HG03280 (cell line): Measurements from ENCODE around the gene PAIP2.
"Not testable (repeated sequence)": the region's sequence is repeated elsewhere in the genome, so short reads cannot be mapped to it uniquely, and the experiment has no call there.

Experiments
- ATAC-seq: cut with Tn5 transposase; IDR thresholded peaks from one replicate; pipeline ENCODE4 v1.9.1; 2021; ENCODE audit warnings: mild to moderate bottlenecking, moderate library complexity; ENCODE audit not compliant: unreplicated experiment

Gene PAIP2

DNA sequence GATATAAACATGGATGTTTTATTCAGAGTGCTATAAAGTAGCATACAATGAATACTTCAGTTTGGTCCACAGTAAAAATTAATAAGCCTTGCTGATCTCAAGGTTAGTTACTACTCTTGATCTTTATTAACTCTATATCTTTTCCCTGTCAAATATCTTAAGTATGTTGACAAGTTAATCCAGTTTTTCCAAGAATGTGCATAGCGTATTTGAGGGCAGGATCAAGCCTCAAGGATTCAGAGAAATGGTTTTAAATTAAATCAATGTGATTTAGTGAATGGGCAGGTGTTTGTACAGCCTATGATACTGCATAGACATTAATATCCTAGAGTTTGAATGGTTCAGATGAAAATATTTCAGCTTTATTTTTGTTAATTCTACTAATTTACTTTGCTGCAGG, 27.4 kb upstream of the PAIP2 start:
- no peak for ATAC-seq

DNA sequence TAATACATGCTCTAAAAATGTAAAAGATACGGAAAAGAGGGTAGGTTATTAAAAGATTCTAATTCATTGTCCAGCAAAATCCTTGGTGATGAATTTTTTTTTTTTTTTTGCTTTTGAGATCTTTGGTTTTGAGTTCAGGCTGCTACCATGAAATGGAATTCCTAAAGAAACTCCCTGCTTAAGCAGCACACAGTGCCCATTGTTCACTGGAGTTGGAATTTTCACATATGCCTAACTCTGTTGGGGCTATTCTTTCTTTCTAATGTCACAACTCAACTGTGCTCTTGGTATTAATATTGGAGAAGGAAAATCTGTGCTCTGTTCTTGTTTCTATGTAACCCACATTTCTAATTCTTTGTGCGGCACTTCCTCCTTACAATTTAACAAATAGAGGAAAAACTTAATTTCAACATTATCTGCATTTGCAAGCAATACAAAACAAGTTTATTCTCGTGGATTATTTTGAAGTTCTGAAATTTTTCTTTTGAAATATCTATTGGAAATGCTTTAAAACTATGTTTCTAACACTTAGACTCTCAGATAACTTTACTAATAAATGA, 26.5 kb upstream of the PAIP2 start:
- no peak for ATAC-seq

DNA sequence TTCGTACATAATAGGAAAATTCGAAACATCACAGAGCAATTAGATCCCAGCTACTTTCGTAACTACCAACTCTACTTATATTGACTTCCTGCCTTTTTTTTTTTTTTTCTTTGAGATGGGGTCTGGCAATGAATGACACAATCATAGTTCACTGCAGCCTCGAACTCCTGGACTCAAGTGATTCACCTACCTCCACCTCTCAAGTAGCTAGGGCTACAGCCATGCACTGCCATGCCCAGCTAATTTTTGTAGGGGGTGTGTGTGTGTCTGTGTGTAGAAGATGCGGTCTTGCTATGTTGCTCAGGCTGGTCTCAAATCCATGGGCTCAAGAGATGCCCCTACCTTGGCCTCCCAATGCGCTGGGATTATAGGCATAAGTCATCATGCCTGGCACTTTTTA, 5.8 kb upstream of the PAIP2 start:
- ATAC-seq = no peak

DNA sequence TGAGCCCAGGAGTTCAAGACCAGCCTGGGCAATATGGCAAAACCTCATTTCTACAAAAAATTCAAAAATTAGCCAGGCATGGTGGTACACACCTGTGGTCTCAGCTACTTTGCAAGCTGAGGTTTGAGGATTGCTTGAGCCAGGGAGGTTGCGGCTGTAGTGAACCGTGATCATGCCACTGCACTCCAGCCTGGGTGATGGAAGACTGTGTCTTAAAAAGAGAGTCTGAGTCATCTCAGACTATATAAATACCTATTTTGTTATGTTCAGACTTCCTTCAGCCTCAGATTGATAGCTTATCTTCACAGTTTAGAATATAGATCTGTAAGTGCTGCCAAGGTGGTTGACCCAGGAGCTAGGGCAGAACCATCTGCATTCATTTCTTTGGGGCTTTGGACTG, 1.6 kb upstream of the PAIP2 start:
- no peak for ATAC-seq

DNA sequence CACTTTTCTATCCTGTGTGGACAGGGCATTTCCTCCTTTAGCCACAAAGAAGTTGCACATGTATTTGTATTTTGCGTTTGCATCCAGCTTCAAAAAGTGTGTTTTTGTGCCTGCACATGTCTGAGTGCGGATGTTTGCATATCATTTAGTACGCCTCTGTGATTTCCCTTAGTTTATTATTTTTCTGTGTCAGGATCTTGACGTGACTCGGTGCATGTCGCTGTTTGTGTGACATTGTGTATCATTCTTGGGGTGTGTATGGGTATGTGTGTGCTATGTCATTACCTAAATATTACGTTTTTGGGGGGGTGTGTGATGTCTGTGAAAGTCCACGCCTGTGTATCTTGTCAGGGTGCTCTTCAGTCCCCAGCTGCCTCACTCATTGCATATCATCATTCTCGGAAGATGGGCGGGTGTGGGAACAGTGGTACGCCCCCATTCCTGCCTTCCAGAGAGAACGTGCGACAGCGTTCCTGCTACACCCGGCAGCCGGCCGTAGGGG, 416 bp upstream of the PAIP2 start:
- ATAC-seq = no peak

DNA sequence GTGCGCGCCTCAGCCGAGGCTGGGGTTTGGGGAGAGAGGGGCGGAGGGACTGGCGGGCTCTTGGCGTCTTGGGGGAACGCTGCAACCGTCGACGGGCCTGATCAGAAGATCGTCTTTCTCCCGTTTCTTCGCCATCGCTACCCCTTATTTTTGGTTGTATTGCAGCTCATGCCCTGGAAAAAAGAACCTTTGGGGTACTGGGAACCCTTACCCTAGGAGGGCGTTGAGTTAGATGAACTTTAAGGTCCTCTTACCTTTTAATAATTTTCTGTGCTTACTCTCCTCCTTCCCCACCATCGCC, 719 bp downstream of the PAIP2 start:
- peak; percentile 53 for ATAC-seq

DNA sequence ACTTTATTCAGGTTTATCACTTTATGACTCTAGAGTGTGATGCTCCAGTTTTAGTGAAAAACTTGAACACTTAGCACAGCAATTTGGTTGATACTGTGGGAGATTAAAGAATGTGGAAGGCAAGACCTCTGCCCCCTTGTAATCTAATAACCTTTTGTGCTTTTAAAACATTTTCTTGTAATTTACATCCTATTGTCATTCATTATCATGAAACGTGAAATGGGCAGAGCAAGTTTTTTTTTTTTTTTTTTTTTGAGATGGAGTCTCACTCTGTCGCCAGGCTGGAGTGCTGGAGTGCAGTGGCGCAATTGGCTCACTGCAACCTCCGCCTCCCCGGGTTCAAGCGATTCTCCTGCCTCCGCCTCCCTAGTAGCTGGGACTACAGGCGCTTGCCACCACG, 1.8 kb downstream of the PAIP2 start:
- no peak for ATAC-seq

DNA sequence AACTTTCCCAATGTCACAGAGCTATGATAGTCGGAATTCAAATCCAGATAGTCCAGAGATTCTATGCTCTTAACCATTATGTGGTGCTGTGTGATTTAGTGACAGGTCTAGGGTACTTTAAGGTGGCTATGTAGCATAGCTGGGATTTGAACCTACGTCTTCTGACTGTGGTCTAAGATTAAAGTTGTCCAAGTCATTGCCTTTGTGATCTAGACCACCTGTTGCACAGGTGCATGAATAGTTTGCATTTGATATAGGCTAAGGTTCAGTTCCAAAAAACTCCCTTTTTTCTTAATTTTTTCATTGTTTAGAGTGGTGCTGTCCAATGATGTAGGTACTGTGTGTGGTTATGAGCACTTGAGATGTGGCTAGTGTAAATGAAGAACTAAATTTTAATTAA, 2.5 kb downstream of the PAIP2 start:
- no peak for ATAC-seq

DNA sequence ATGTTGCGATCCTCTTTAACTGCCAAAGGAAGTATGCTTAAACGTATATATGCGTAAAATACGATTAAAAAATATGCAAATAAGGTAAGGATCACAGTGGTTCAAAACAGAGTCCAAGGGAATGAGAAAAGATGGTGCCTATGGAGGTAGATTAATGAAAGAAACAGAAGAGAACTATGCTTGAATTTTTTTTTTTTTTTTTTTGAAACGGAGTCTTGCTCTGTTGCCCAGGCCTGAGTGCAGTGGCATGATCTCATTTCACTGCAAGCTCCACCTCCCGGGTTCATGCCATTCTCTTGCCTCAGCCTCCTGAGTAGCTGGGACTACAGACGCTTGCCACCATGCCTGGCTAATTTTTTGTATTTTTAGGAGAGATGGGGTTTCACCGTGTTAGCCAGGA, 3.8 kb downstream of the PAIP2 start:
- ATAC-seq = not testable (repeated sequence)

DNA sequence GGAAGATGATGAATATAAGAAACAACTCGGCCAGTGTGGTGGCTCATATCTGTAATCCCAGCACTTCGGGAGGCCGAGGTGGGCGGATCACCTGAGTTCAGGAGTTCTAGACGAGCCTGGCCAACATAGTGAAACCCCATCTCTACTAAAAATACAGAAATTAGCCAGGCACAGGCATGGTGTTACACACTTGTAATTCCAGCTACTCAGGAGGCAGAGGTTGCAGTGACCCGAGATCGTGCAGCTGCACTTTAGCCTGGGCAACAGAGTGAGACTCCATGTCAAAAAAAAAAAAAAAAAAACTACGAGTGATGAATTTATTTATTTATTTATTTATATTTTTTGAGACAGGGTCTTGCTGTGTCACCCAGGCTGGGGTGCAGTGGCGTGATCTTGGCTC, 6.2 kb downstream of the PAIP2 start:
- not testable (repeated sequence) for ATAC-seq

DNA sequence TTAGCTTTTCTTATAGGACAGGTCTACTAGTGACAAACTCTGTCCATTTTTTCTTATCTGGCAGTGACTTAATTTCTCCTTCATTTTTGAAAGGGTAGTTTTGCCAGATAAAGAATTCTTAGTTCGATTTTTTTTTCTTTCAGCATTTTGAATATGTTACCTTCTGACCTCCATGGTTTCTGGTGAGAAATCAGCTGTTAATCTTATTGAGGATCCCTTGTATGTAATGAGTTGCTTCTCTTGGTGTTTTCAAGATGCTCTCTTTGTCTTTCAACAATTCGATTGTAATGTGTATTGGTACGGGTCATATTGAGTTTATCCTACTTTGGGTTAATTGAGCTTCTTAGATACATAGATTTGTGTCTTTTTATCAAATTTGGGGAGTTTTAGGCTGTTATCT, 12.5 kb downstream of the PAIP2 start:
- ATAC-seq = no peak

DNA sequence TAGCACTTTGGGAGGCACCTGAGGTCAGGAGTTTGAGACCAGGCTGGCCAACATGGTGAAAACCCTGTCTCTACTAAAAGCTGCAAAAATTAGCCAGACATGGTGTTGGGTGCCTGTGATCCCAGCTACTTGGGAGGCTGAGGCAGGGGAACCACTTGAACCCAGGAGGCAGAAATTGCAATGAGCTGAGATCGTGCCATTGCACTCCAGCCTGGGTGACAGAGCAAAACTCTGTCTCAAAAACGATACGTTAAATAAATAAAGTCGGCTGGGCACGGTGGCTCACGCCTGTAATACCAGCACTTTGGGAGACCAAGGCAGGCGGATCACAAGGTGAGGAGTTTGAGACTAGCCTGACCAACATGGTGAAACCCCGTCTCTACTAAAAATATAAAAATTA, 14.2 kb downstream of the PAIP2 start:
- ATAC-seq = not testable (repeated sequence)

DNA sequence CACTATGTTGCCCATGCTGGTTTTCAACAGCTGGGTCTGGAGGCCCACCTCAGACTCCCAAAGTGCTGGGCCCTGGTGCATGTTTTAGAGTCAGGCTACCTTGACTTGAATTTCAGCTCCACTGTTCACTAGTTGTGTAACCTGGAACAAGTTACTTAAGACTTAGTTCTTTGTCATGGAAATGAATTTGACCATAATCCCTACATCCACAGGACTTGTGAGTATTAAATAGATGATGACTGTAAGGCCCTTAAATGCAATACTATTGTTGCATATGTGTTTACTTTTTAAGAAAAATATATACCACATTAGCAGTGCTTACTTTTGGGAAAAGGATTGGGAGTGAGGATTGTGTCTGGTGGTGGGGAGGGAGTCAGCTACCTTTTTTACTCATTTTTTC, 16.4 kb downstream of the PAIP2 start:
- ATAC-seq = no peak

DNA sequence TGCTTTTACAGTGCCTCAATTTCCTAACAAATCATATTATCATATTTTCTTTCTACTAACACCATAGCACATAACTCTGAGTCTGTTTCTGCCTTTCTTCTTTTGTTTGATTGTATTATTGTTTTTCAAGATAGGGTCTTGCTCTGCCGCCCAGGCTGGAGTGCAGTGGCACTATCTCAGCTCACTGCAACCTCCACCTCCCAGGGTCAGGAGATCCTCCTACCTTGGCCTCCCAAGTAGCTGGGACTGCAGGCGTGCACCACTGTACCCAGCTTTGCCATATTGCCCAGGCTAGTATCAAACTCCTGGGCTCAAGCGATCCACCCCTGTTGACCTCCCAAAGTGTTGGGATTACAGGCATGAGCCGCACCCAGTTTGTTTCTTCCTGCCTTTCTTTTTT, 18.7 kb downstream of the PAIP2 start:
- ATAC-seq = no peak

DNA sequence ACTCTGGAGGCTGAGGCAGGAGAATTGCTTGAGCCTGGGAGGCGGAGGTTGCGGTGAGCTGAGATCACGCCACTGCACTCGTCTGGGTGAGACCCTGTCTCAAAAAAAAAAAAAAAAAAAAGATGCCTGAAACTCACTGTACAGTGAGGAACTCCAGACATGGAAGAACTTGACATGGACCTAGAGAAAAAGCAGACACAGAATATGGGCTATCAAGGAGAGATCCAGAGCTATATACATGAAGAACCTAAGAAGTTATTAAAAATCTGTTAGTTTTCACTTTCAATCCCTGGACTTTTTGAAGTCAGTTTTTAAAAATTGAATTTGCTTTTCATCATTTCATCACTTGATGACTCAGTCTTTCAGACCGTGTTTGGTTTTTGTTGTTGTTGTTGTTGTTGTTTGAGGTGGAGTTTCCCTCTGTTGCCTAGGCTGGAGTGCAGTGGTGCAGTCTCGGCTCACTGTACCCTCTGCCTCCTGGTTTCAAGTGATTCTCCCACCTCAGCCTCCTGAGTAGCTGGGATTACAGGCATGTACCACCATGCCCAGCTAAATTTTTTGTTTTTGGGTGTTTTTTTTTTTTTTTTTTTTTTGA, 20.3 kb downstream of the PAIP2 start:
- ATAC-seq = no peak

DNA sequence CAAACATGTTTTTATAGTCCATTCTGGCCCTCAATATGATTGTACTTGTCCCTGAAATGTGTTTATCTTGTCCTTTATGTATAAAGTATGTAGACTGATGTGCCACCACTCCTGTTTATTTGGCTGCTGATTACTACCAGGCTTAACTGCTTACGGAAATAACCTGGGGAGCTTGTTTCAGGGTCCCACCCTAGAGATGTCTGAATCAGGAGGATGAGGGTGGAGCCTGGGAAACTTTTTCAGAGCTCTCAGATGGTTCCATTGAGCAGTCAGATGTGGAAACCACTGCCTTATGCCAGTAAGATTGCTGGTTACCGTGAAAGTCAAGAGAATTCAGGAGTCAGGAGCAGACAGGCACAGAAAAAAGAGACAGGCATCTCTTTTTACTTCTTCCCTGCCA, 22.3 kb downstream of the PAIP2 start:
- no peak for ATAC-seq

DNA sequence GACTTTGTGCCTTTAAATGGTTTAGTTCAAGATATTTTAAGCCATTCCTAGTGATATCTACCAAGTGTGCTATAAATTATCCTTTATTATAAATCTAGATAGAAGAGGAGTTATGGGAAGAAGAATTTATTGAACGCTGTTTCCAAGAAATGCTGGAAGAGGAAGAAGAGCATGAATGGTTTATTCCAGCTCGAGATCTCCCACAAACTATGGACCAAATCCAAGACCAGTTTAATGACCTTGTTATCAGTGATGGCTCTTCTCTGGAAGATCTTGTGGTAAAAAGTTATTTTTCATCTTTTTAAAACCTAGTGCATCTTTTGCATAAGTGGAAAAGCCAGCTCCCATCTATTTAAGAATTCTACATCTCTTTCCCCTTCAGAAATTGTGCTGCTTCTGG, 22.8 kb downstream of the PAIP2 start:
- no peak for ATAC-seq

DNA sequence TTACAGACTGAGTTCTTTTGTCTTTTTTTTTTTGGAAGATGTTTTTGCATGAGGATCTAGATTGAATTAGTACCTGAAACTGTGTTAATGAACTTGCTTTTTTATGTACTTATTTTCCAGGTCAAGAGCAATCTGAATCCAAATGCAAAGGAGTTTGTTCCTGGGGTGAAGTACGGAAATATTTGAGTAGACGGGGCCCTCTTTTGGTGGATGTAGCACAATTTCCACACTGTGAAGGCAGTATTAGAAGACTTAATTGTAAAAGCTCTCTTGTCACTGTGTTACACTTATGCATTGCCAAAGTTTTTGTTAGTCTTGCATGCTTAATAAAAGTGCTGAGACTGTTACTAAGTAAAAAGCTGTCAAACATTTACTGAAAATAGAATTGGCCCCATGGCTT, 27.0 kb downstream of the PAIP2 start:
- no peak for ATAC-seq

DNA sequence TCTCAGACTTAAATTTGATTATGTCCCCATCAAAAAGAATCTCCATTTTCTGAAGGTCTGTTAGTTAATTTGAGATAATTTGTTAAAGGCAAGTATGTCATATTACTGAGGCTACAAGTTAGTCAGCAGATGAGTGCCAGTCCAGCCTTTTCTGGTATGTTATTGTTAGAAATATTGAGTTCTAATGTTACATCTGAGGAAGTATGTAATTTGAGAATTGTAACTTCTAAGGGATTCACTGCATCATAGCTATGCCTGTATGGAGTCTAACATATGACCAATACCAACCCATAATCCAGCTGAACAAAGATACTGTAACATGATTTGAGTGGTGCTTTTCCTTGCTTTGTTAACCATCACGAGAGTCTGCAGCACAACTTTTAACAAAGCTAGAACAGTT, 27.5 kb downstream of the PAIP2 start:
- no peak for ATAC-seq

DNA sequence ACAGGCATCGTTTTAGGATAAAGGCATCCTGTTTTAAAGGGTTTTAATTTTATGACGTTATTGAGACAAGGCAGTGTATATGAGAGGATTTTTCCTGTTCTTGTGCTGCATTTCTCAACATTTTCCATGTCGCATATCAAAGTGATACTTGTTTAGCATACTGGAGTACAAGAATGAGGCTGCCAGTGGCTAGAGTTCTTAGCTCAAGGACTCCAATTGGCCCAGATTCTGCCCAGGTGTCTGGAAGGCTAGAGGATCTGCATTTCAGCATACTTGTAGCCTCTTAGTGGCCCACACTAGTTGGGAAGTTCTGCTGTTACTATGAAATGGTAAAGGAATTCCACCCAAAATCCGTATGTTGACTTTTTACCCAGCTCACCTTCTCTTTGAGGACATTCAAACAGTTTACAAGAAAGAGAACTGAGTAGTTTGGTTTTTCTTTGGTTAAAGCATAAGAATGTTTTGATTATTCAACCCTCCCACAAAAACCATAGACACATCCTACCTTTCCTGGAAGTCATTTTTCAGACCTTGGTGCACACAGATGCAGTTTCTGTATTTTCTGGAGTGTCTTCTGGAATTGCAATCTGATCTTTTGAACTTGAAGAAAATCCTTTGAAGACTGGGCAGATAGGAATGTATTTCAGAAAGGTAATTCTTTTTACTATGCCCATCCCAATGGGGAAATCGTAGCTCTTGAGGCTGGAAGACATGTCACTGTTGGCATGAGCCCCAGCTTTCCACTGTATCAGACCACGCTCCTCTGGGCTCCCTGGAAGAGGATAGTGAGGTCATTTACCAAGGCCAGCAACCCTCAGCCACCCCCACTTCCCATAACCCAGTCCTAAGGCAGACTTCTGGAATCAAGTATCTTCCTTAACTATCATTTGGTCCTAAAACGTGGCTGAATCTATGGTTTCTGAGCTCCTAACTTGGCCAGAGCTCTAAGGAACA, 30.1 kb downstream of the PAIP2 start:
- ATAC-seq = no peak

DNA sequence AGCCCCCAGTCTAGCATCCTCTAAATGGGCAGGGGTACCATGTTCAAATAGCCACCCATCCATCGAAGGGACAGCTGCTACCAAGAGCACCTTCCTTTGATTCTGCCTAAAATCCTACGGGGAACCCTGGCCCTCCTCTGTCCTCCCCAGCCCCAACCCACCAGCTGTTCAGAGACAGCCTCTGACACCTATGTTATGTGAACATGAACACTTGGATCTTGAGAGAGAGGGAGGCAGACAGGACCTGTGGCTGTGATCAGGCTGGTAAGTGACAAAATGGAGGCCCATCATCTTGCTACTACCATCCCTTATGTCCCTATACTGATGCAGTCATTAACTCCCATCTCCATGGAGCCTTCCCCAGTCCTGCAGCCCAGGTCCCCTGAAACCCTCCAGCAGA, 33.3 kb downstream of the PAIP2 start:
- ATAC-seq = no peak

DNA sequence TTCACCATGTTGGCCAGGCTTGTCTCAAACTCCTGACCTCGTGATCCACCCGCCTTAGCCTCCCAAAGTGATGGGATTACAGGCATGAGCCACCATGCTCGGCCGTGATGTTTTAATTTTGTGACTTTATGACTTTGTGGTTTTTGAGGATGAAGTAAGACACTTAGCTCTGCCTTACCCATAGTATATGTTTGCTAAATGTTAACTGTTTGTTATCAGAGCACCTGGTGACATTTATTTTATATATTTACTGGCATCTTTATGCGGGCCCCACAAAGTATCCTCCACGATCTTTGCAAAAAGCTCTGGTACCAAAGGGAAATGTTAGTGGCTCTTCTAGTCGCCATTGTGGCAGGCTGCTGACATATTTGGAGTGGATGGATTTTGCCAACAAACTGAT, 34.7 kb downstream of the PAIP2 start:
- no peak for ATAC-seq
